Sigmoid colon (tissue), 4 donors: ENCODE results near the gene LRRTM4.
"Not testable (repeated sequence)": the region's sequence is repeated elsewhere in the genome, so short reads cannot be mapped to it uniquely, and the experiment has no call there.

Source experiments
- CTCF ChIP-seq, 4 experiments: fragments of 450-650 bp in 3 of 4; fragments of 200-600 bp in 1 of 4; IDR thresholded peaks; one replicate each; pipeline ENCODE4 v1.5.1; 2016 to 2019; ENCODE audit warnings: antibody characterized with exemption in 4 of 4, mild to moderate bottlenecking in 3 of 4, moderate library complexity in 2 of 4
- EP300 ChIP-seq, 4 donors: sonication (generic); formaldehyde crosslinking; IDR thresholded peaks; one replicate each; pipeline ENCODE4 v1.6.1; 2017; ENCODE audit warnings: antibody characterized with exemption in 4 of 4
- POLR2A ChIP-seq, 2 donors: fragments of 450-650 bp; IDR thresholded peaks; one replicate each; pipeline ENCODE4 v1.6.1; 2016; ENCODE audit warnings: antibody characterized with exemption in 2 of 2, mild to moderate bottlenecking in 2 of 2, moderate library complexity in 2 of 2
- POLR2AphosphoS5 ChIP-seq, 4 donors: sonication (generic); formaldehyde crosslinking; IDR thresholded peaks; one replicate each; pipeline ENCODE4 v1.6.1; 2017; ENCODE audit warnings: antibody characterized with exemption in 4 of 4

GRCh38 chr2:77088424-77088823, 433.8 kb downstream of the LRRTM4 start:
- TF ChIP-seq POLR2A, CTCF, EP300, POLR2AphosphoS5 (IDR thresholded peaks at IDR 0.05): not testable (repeated sequence)
